NT2/D1 (cell line): ENCODE data around the gene ZNF695.

Source experiments
- DNase-seq: peaks from one replicate; pipeline ENCODE4 v3.0.0-alpha.2; 2011; ENCODE audit warnings: low read depth, low spot score
- H3K27me3 ChIP-seq: 2 replicates; pipeline ENCODE4 v1.6.0; 2011; ENCODE audit warnings: mild to moderate bottlenecking; ENCODE audit not compliant: insufficient read length, insufficient read depth
- H3K36me3 ChIP-seq: 2 replicates; pipeline ENCODE4 v1.6.1; 2011; ENCODE audit warnings: mild to moderate bottlenecking, low read length, mixed read lengths; ENCODE audit not compliant: insufficient read depth, insufficient read length
- H3K4me1 ChIP-seq: 2 replicates; pipeline ENCODE4 v1.5.1; 2011; ENCODE audit not compliant: insufficient read depth, insufficient read length
- H3K4me3 ChIP-seq: 2 replicates; pipeline ENCODE4 v1.5.1; 2011; ENCODE audit warnings: low read depth; ENCODE audit not compliant: insufficient read length
- H3K9ac ChIP-seq: 2 replicates; pipeline ENCODE4 v1.6.0; 2011; ENCODE audit warnings: low read depth; ENCODE audit not compliant: insufficient read length
- H3K9me3 ChIP-seq: 2 replicates; pipeline ENCODE4 v1.5.1; 2011; ENCODE audit warnings: mild to moderate bottlenecking, low read length; ENCODE audit not compliant: insufficient read depth
- SUZ12 ChIP-seq: IDR thresholded peaks from 2 replicates; pipeline ENCODE4 v1.6.1; 2011; ENCODE audit not compliant: insufficient read length, insufficient read depth; ENCODE audit errors: extremely low read depth
- YY1 ChIP-seq: IDR thresholded peaks from 2 replicates; pipeline ENCODE4 v1.6.1; 2011; ENCODE audit not compliant: insufficient read length, insufficient read depth
- ZNF274 ChIP-seq: IDR thresholded peaks from 2 replicates; pipeline ENCODE4 v1.6.1; 2011; ENCODE audit warnings: mild to moderate bottlenecking, low read depth, low read length

ZNF695 gene

DNA sequence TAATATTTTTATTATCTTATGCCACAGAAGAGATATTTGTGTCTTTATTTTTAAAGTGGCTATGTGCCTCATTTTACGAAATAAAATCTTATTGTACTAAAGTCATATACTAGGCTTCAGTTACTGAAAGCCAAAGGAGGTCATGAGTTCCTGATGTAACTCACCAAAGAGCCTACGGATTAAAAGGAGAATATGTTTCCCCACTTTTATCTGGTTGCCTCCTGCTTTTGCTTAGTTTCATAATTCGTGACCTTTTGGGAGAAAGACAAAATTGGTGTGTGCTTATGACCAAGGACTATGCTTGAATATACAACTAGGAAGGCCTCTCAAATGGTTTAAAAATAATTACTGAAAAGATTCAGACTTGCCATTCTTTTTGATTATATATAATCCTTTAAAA, 57.9 kb downstream of the ZNF695 start:
- Histone ChIP-seq H3K27me3 (no peaks in the 10 kb centered on the region), H3K4me3 (no peak overlapping the region), H3K4me1 (no peaks in the 10 kb centered on the region), H3K9me3 (no peaks in the 10 kb centered on the region), H3K9ac (no peak overlapping the region), H3K36me3 (peaks cover 11% of the 10 kb centered on the region)
- TF ChIP-seq YY1: no peak
- TF ChIP-seq ZNF274: no peak
- no peak for TF ChIP-seq SUZ12
- no peak for DNase-seq

DNA sequence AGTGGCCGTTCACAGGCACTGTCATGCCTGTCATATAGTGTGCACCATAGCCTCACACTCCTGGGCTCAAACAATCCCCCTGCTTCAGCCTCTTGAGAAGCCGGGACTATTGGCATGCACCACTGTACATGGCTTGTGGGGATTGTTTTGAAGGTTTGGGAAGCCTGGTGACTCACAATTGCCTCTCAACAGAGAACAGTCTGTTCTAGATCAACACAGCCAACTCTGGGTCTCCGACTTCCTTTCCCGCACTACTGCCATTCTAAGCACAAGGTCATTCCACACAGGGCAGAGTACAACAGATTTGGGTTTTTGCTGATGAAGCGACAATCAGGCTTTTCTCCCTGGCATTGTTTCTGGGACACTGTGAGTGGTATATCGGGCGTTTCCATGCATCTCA, 60.6 kb downstream of the ZNF695 start:
- DNase-seq: no peak
- peaks cover 17% of the 10 kb centered on the region for H3K36me3 ChIP-seq
- H3K9ac ChIP-seq: no peak overlapping the region
- H3K4me3 ChIP-seq: no peak overlapping the region
- no peaks in the 10 kb centered on the region for H3K27me3 ChIP-seq
- TF ChIP-seq ZNF274 (no peak), YY1 (no peak), SUZ12 (no peak)
- H3K9me3 ChIP-seq: no peaks in the 10 kb centered on the region
- no peaks in the 10 kb centered on the region for H3K4me1 ChIP-seq

DNA sequence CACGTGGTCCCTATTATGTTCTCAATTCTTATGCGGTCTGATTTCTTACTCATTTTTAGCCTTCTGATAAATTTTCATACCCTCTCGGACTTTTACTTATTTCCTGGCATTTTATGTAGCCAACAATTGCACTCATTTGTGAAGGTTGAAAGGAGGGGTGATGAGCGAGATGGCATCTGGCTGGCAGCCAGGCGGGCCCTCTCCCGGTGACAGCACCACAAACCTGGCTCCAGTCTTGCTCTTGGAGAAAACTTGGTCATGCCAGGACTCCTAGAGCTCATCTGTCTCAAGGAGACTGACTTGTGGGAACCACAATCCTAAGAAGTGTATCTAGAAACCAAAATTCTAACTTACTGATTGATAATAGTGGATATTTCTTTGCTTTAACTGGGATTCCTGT, 61.5 kb downstream of the ZNF695 start:
- DNase-seq: no peak
- Histone ChIP-seq H3K9me3 (no peaks in the 10 kb centered on the region), H3K9ac (no peak overlapping the region), H3K36me3 (peaks cover 17% of the 10 kb centered on the region), H3K4me1 (no peaks in the 10 kb centered on the region), H3K27me3 (no peaks in the 10 kb centered on the region), H3K4me3 (no peak overlapping the region)
- TF ChIP-seq SUZ12 (no peak), YY1 (no peak), ZNF274 (no peak)
